Fibroblast of pulmonary artery (primary cell): Measurements from ENCODE around the gene XYLT1.
A peak's percentile ranks its signal among the peaks of the same experiment; 100 is the strongest.

Experiments
- DNase-seq: peaks from one replicate; pipeline ENCODE4 v3.0.0-alpha.2; 2010; ENCODE audit warnings: low read depth
- H3K4me3 ChIP-seq: replicated peaks from 2 replicates; pipeline ENCODE4 v1.5.1; 2011; ENCODE audit warnings: low read depth, mild to moderate bottlenecking, control low read depth, low read length, moderate library complexity
- TF ChIP-seq, protein P1 (sequence below): IDR thresholded peaks from 2 replicates; pipeline ENCODE4 v1.5.1; 2011; ENCODE audit warnings: mild to moderate bottlenecking, control low read depth, low read length, inconsistent platforms; ENCODE audit errors: missing control alignments

Gene XYLT1

DNA sequence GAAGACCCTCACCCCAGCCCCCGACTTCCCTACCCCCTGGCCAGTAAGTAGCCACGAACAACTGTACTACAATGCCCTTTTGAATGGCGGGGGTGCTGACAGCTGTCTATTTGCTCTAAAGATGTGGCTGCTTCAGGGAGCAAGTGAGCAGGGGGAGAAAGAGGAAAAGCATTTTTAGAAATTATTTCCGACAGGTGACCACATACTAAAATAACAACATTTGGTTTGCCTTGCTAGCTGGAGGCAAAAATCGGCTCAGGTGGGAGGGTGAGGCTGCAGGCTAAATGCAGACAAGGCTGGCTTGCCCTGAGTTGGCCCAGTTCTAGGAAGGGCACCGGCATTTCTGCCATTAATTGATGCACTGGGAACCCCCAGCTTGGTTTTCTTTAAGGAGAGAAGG is 188.5 kb downstream of the XYLT1 start:
- no peak for DNase-seq
- TF ChIP-seq, protein P1, sequence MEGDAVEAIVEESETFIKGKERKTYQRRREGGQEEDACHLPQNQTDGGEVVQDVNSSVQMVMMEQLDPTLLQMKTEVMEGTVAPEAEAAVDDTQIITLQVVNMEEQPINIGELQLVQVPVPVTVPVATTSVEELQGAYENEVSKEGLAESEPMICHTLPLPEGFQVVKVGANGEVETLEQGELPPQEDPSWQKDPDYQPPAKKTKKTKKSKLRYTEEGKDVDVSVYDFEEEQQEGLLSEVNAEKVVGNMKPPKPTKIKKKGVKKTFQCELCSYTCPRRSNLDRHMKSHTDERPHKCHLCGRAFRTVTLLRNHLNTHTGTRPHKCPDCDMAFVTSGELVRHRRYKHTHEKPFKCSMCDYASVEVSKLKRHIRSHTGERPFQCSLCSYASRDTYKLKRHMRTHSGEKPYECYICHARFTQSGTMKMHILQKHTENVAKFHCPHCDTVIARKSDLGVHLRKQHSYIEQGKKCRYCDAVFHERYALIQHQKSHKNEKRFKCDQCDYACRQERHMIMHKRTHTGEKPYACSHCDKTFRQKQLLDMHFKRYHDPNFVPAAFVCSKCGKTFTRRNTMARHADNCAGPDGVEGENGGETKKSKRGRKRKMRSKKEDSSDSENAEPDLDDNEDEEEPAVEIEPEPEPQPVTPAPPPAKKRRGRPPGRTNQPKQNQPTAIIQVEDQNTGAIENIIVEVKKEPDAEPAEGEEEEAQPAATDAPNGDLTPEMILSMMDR = no peak
- no peak overlapping the region for H3K4me3 ChIP-seq

GRCh38 chr16:17281052-17281451 is 189.7 kb downstream of the XYLT1 start:
- DNase-seq = no peak
- TF ChIP-seq, protein P1 = no peak
- no peak overlapping the region for H3K4me3 ChIP-seq

GRCh38 chr16:17278988-17279387 is 191.8 kb downstream of the XYLT1 start:
- TF ChIP-seq, protein P1 = no peak
- DNase-seq = no peak
- H3K4me3 ChIP-seq = no peak overlapping the region

GRCh38 chr16:17277981-17278381 is 192.8 kb downstream of the XYLT1 start:
- peak; percentile 1 for DNase-seq
- no peak overlapping the region for H3K4me3 ChIP-seq
- TF ChIP-seq, protein P1 = peak; percentile 15

DNA sequence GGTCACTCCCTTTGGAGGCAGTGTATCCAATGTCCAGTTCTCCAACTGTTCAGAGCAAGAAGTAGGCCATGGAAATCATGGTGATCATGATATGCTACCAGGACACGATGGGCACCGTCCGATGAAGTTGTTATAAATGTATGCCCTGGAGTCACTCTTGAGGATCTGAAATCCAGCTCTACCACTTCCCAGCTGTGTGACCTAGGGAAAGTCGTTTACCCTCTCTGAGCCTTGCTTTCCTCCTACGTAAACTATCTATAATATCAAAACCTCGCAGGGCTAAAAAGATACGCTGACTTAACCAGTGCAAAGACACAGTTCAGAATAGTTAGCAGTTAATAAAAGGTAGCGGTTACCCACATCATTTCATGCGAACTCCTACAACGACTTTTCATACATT is 194.2 kb downstream of the XYLT1 start:
- DNase-seq = no peak
- TF ChIP-seq, protein P1 = no peak
- H3K4me3 ChIP-seq = no peak overlapping the region

GRCh38 chr16:17276010-17276530 is 194.7 kb downstream of the XYLT1 start:
- no peak overlapping the region for H3K4me3 ChIP-seq
- TF ChIP-seq, protein P1 = no peak
- DNase-seq = no peak
